SJCRH30 (cell line): ENCODE measurements around the gene TSPAN19. TPM values are rescaled to one million over a fixed set of nuclear protein-coding genes. Genes with fewer than 3 reads are reported as not detected.

Experiments
- DNase-seq, 2 experiments: peaks; one replicate each; pipeline ENCODE4 v3.0.0-alpha.2; 2015 to 2020
- H3K27ac ChIP-seq: fragments of 250-450 bp; sonication (Bioruptor Pico); 2 replicates; pipeline ENCODE4 v1.5.1; 2020; ENCODE audit warnings: mild to moderate bottlenecking, moderate library complexity
- H3K27me3 ChIP-seq: fragments of 250-450 bp; sonication (Bioruptor Pico); 2 replicates; pipeline ENCODE4 v1.5.1; 2020; ENCODE audit warnings: mild to moderate bottlenecking, moderate library complexity
- H3K36me3 ChIP-seq: fragments of 250-450 bp; sonication (Bioruptor Pico); 2 replicates; pipeline ENCODE4 v1.5.1; 2020; ENCODE audit warnings: mild to moderate bottlenecking, moderate library complexity
- H3K4me1 ChIP-seq: fragments of 250-450 bp; sonication (Bioruptor Pico); 2 replicates; pipeline ENCODE4 v1.5.1; 2020; ENCODE audit warnings: mild to moderate bottlenecking, moderate library complexity
- H3K4me3 ChIP-seq: fragments of 250-450 bp; sonication (Bioruptor Pico); 2 replicates; pipeline ENCODE4 v1.5.1; 2020; ENCODE audit warnings: mild to moderate bottlenecking, moderate library complexity
- H3K9me3 ChIP-seq: fragments of 250-450 bp; sonication (Bioruptor Pico); replicated peaks from 2 replicates; pipeline ENCODE4 v1.5.1; 2020; ENCODE audit warnings: mild to moderate bottlenecking, moderate library complexity
- total RNA-seq: library from RNA; depleted of rRNA; stranded (reverse); fragments of >200 nt; shearing (Covaris generic); gene quantifications from 2 replicates; pipeline ENCODE4 v1.2.3, GENCODE V29; 2014; rRNA removed

The TSPAN19 gene
- total RNA-seq, 1 experiment from 2014 or later, result 0.49 TPM

GRCh38 chr12:84982888-84983287 is 53.2 kb downstream of the TSPAN19 start:
- H3K36me3 ChIP-seq, result no peaks in the 10 kb centered on the region
- no peaks in the 10 kb centered on the region; the same call in 1 of the 2 replicates for H3K4me1 ChIP-seq
- DNase-seq, result no peak
- H3K27ac ChIP-seq, result no peak overlapping the region
- H3K4me3 ChIP-seq, result no peak overlapping the region
- H3K9me3 ChIP-seq, result no peaks in the 10 kb centered on the region
- H3K27me3 ChIP-seq, result no peaks in the 10 kb centered on the region

- H3K9me3 ChIP-seq, result no peaks in the 10 kb centered on the region
- H3K27ac ChIP-seq, result no peak overlapping the region
- no peaks in the 10 kb centered on the region; the same call in 1 of the 2 replicates for H3K4me1 ChIP-seq
- no peak overlapping the region for H3K4me3 ChIP-seq
- H3K36me3 ChIP-seq, result no peaks in the 10 kb centered on the region
- no peak for DNase-seq
- H3K27me3 ChIP-seq, result no peaks in the 10 kb centered on the region
These were observed 57.2 kb downstream of the TSPAN19 start for GRCh38 chr12:84978921-84979320.

GRCh38 chr12:84976133-84976532 is 59.9 kb downstream of the TSPAN19 start:
- Histone ChIP-seq H3K27me3 (no peaks in the 10 kb centered on the region), H3K4me1 (no peaks in the 10 kb centered on the region; the same call in 1 of the 2 replicates), H3K27ac (no peak overlapping the region), H3K9me3 (no peaks in the 10 kb centered on the region), H3K4me3 (no peak overlapping the region), H3K36me3 (no peaks in the 10 kb centered on the region)
- DNase-seq, result no peak

GRCh38 chr12:84974155-84974815 is 61.8 kb downstream of the TSPAN19 start:
- Histone ChIP-seq H3K36me3 (no peaks in the 10 kb centered on the region), H3K4me3 (no peak overlapping the region), H3K4me1 (no peaks in the 10 kb centered on the region; the same call in 1 of the 2 replicates), H3K27ac (no peak overlapping the region), H3K9me3 (no peaks in the 10 kb centered on the region), H3K27me3 (no peaks in the 10 kb centered on the region)
- DNase-seq, result no peak

- Histone ChIP-seq H3K27ac (no peak overlapping the region), H3K36me3 (no peaks in the 10 kb centered on the region), H3K4me3 (no peak overlapping the region), H3K9me3 (no peaks in the 10 kb centered on the region), H3K27me3 (no peaks in the 10 kb centered on the region), H3K4me1 (no peaks in the 10 kb centered on the region)
- DNase-seq, result no peak
These were observed 63.1 kb downstream of the TSPAN19 start for GRCh38 chr12:84973026-84973425.

- no peaks in the 10 kb centered on the region for H3K27me3 ChIP-seq
- H3K9me3 ChIP-seq, result no peaks in the 10 kb centered on the region
- no peaks in the 10 kb centered on the region for H3K36me3 ChIP-seq
- H3K4me3 ChIP-seq, result no peak overlapping the region
- H3K4me1 ChIP-seq, result no peaks in the 10 kb centered on the region
- no peak overlapping the region for H3K27ac ChIP-seq
- no peak for DNase-seq
These were observed 66.9 kb downstream of the TSPAN19 start for GRCh38 chr12:84969226-84969625.

Other genes starting within 250 kb of the TSPAN19 start
- 24.4 and 26.2 TPM in 2 replicates for gene SLC6A15, start 123.5 kb downstream of the TSPAN19 start, total RNA-seq
- gene LRRIQ1, start 74 bp upstream of the TSPAN19 start, total RNA-seq, result 0.18 and 0.34 TPM in 2 replicates
- gene ALX1, start 243.9 kb upstream of the TSPAN19 start, total RNA-seq, result 10.5 and 11.2 TPM in 2 replicates